HL-60/S4 (cell line): ENCODE data around the gene KRTAP5-9.

Experiments used
- in situ Hi-C: fragments of 300-500 bp; cut with MboI; formaldehyde crosslinking; loops from 2 replicates; pipeline ENCODE4 v1.14.3; 2022; ENCODE audit warnings: low sequenced_read_pairs

Gene KRTAP5-9, protein sequence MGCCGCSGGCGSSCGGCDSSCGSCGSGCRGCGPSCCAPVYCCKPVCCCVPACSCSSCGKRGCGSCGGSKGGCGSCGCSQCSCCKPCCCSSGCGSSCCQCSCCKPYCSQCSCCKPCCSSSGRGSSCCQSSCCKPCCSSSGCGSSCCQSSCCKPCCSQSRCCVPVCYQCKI

DNA sequence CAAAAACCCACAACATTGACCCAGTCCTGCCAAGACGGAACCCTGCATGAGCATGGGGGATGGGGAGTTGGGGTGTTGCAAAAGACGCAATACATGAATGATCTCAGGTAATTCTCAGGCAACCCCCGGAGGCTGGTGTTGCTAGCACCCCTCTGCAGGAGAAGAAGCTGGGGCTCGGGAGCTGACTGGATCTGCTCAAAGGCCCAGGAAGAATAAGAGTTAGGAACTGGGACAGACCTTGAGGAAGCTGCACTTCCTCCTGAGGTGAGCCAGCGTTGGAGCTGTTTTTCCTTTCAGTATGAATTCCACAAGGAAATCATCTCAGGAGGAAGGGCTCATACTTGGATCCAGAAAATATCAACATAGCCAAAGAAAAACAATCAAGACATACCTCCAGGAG lies at the start of gene KRTAP5-9:
Gene KRTAP5-9, plus strand, starts transcription at position 301 of the 400 bp plus-strand sequence. CDS start 238 bp downstream, outside the sequence.
- in situ Hi-C loops = loop anchor here (25.0 kb wide), 1 partner anchor 111 kb away; the partner anchor contains the start of gene DHCR7

DNA sequence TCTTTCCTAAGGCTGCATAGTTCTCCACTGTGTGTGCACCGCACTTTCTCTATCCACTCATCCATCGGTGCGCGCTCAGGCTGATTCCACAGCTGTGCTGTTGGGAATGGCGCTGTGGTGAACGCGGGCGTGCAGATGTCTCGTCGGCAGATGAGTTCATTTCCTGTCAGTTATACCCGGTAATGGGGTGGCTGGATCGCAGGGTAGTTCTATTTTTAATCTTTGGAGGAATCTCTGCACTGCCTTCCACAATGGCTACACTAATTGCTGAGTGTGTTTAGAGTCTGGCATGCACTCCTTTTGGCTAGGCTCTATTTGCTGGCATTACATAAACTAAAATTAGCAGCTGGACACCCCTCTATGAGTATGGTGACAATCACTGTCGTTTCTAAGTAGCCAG lies 49.1 kb upstream of the KRTAP5-9 start:
- in situ Hi-C loops = no loop called here

DNA sequence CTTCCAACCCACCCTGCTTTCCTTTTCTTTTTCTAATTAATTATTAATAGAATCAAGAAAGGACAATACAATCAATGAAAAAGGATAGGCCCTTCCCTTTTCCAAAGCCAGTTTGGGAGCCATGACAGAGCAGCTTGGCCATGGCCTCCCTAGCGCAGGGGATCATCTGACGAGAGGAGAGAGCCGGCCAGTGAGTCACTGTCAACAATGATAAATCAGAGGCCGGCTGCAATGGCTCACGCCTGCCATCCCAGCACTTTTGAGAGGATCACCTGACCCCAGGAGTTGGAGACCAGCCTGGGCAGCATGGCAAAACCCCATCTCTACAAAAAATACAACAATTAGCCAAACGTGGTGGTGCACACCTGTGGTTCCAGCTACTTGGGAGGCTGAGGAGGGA lies 48.7 kb upstream of the KRTAP5-9 start:
- in situ Hi-C loops = no loop called here

DNA sequence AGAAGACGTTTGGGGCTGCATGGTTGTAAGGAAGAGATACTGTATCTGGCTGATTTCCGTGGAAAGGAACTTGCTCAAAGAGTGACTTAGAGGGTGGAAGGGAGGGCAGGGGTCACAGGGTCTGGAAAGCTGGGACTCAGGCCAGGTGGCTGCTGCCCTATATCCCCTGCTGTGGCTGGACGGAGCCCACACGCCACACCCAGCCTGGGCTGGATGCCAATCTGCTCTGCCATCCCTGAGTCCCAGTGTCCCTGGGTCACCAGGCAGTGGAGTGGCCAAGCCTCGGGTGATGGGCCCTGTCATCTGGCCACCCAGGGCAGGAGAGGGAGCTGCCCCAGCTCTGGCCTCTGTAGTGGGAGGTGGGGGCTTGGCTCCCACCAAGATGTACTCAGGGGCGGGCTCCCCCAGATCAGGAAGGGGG lies 47.6 kb upstream of the KRTAP5-9 start:
- in situ Hi-C loops = no loop called here

- in situ Hi-C loops = no loop called here
Measured at GRCh38 chr11:71501071-71501985, 46.9 kb upstream of the KRTAP5-9 start.

DNA sequence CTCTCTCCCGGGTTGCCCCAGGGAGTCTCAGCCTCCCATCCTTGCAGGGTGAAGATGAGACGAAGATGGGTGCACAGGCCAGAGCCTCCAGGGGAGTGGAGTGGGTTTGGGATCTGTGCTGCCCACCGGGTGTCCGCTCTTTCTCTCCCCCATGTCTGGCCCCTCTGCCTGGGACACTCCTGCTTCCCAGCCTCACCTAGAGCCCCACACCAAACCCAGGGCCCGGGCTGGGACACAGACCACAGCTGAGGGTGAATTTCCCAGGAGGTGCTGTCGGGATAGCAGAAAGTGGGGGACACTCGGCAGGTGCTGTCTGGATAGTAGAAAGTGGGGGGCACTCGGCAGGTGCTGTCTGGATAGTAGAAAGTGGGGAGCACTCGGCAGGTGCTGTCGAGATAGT lies 46.2 kb upstream of the KRTAP5-9 start:
- in situ Hi-C loops = no loop called here

DNA sequence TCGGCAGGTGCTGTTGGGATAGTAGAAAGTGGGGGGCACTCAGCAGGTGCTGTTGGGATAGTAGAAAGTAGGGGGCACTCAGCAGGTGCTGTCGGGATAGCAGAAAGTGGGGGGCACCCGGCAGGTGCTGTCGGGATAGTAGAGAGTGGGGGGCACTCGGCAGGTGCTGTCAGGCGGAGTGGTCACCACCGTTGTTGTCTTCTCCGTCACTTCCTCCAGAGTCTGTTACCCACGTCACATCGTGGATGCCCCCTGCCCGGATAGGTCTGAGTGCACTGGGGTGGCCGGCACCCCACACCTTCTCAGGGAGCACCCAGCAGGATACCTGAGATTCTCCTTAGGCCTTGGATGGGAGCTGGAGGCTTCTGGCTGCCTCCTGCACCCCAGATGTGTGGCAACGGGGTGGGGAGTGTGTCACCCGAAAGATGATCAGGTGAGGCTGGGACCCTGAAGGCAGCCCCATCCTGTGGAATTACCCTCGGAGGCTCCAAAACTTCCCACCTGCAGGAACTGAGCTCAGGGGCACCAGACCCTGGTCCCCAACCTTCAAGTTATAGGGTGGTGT lies 45.3 kb upstream of the KRTAP5-9 start:
- in situ Hi-C loops = no loop called here

DNA sequence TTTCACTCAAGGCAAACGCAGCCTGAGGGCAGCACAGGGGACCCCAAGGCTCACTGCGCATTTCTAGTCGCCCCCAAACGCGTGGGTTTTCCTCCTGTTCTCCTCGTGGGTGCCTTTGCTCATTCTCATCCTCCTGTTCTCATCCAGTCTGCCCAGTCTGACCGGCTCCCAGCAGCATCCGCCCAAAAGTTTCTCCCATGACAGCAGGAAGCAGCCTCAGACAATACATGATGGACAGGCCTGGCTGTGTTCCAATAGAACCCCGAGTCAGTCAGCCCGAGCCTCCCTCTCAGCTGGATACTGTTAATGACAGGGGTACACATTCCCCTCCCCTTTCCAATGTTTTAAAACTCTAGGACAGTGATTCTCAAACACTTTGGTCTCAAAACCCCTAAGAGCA lies 43.7 kb upstream of the KRTAP5-9 start:
- in situ Hi-C loops = no loop called here

- in situ Hi-C loops = no loop called here
Measured at GRCh38 chr11:71505001-71505400, 43.2 kb upstream of the KRTAP5-9 start.

GRCh38 chr11:71505781-71506180 lies 42.4 kb upstream of the KRTAP5-9 start:
- in situ Hi-C loops = no loop called here

GRCh38 chr11:71507102-71507501 lies 41.1 kb upstream of the KRTAP5-9 start:
- in situ Hi-C loops = no loop called here

DNA sequence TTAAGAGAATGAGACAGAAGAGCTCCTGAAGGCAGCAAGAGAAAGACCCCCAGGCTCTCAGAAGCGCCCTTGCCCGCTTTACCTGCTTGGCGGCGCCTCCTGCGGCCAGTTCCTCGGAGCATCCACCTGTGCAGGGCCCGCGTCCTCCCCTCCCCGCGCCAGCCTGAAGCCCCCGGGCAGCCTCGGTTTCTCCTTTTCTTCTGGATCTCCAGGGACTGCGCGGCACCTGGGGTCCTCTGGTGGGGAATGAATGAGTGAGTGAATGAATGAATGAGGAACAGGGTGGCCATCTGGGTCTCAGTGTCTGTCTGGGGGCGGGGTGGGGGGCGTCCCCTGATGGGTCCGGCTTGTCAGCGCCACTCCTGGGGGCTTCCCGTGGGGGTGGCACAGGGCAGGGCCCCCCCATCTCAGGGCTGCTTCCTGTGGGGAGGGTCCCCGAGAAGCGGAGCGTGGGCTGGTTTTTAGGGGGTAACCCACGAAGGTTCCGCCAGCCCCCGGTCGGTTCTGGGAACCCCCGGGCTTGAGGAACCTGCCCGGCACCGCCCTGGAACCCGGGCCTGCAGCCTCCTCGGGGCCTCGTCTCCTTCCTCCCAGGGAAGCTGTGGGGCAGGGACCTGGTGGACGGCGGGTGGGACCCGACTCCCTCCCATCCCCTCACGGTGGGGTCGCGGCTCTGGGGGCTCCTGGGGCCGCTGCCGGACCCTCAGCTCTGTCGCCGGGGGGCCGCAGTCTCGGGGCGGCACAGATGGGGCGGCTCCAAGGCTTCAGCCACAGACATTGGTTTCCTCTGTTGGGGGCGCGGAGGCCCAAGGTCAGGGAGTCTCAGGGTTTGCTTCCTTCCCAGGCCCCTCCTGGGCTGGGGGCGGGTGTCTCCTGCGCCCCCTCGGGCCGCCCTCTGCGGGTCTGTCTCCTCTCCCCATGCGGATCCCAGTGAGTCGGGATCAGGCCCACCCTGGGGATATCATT lies 29.4 kb upstream of the KRTAP5-9 start:
- in situ Hi-C loops = no loop called here

GRCh38 chr11:71519546-71519945 lies 28.7 kb upstream of the KRTAP5-9 start:
- in situ Hi-C loops = no loop called here

DNA sequence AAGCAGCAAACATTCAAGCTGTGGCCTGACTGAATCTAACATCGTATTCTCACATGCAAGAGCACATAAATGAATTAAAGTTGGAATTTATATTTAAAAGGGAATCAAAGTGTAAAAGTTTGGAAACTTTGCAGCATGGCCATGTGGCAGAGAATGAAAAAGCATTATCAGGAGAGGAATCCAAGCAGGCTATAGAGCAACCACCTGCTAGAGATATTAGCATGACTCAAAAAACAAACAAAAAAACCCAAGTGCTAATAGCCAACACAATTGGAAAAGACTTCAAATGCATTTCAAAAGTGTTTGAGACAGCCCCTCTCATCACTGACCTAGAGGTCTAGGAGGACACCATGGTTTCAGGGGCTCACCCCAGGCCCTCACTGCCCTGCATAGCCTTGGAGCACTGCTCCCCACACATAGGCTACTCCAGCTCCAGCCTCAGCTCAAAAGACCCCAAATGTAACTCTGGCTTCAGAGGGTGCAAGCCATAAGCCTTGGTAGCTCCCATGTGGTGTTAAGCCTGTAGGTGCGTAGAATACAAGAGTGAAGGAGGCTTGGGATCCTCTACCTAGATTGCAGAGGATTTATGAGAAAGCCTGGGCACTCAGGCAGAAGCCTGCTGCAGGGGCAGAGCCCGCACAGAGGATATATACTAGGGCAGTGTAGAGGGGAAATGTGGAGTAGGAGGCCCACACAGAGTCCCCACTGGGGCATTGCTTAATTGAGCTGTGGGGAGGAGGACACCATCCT lies 22.9 kb upstream of the KRTAP5-9 start:
- in situ Hi-C loops = loop anchor here (25.0 kb wide), 1 partner anchor 88 kb away; the partner anchor contains the start of gene DHCR7

- in situ Hi-C loops = loop anchor here (25.0 kb wide), 1 partner anchor 89 kb away; the partner anchor contains the start of gene DHCR7
Measured at GRCh38 chr11:71525938-71526495, 22.2 kb upstream of the KRTAP5-9 start.

GRCh38 chr11:71526796-71527575 lies 21.2 kb upstream of the KRTAP5-9 start, which contains the start of gene KRTAP5-7:
TSS of gene KRTAP5-7 (plus strand) at chr11:71527267. CDS start at chr11:71527301, 34 bp downstream.
- in situ Hi-C loops = loop anchor here (25.0 kb wide), 1 partner anchor 90 kb away; the partner anchor contains the start of gene DHCR7

DNA sequence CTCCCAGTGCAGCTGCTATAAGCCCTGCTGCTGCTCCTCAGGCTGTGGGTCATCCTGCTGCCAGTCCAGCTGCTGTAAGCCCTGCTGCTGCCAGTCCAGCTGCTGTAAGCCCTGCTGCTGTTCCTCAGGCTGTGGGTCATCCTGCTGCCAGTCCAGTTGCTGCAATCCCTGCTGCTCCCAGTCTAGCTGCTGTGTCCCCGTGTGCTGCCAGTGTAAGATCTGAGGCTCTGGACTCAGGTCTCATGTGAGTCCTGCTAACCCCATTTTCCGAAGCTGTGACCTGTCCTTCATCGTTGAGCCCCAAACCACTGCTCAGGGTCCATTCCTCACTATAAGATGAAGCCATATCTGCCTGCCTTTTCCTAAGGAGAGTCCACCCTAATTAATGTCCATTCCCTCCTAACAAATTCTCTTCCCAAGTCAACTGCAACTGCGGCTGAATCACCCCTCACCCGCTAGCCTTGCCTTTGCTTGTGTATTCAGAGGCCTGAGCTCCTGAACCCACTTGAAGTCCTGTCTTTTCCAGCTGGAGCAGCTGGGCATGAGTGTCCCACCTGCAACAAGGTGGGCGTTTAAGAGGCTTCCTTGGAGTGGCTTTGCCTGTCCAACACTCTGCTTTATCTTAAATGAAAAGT lies 20.5 kb upstream of the KRTAP5-9 start:
- in situ Hi-C loops = loop anchor here (25.0 kb wide), 1 partner anchor 90 kb away; the partner anchor contains the start of gene DHCR7

GRCh38 chr11:71530602-71531001 lies 17.6 kb upstream of the KRTAP5-9 start:
- in situ Hi-C loops = loop anchor here (25.0 kb wide), 1 partner anchor 93 kb away; the partner anchor contains the start of gene DHCR7
